GM19452 (cell line): ENCODE data around the gene FPGS.
"Not testable (repeated sequence)": the region's sequence is repeated elsewhere in the genome, so short reads cannot be mapped to it uniquely, and the experiment has no call there.

Experiments
- ATAC-seq: cut with Tn5 transposase; IDR thresholded peaks from one replicate; pipeline ENCODE4 v1.9.1; 2021; ENCODE audit not compliant: unreplicated experiment

The FPGS gene

GRCh38 chr9:127833555-127833954 is 30.9 kb downstream of the FPGS start:
- ATAC-seq: no peak

GRCh38 chr9:127835991-127836516 is 33.4 kb downstream of the FPGS start:
- ATAC-seq: no peak

DNA sequence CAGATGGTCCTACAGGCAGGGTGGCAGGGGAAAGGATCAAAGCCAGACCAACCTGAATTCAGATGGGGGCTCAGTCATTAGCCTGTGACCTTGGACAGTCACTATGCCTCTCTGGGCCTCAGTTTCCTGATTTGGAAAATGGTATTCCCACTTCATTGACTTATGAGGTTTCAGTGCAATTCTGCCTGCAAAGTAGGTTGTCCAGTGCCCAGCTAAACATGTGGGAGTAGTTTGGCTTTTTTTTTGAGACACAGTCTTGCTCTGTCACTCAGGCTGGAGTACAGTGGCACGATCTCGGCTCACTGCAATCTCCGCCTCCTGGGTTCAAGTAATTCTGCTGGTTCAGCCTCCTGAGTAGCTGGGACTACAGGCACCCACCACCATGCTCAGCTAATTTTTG is 33.9 kb downstream of the FPGS start:
- ATAC-seq: not testable (repeated sequence)

DNA sequence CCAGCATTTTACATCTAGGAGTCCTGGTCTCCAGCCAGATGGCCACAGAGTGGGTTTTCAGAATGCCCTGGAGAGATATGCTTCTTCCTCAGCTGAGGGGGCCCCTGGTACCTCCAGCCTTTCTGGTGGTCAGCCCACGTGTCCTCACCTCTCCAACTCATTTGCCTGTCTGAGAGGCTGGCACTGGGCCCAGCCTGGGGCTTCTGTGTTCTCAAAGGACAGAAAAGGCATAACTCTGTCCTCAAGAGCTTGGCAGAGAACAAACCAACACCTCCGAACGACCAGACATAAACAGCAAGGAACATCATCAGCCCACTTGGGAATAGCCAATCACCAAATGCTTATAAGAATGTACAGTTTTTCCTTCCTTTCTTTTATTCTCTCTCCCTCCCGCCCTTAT is 34.7 kb downstream of the FPGS start:
- ATAC-seq: no peak

- ATAC-seq: no peak
Observed at GRCh38 chr9:127838375-127839078, 35.8 kb downstream of the FPGS start.

GRCh38 chr9:127841087-127841835 is 38.6 kb downstream of the FPGS start:
- no peak for ATAC-seq

- no peak for ATAC-seq
Observed at GRCh38 chr9:127844821-127845359, 42.2 kb downstream of the FPGS start.

- ATAC-seq: not testable (repeated sequence)
Observed at GRCh38 chr9:127845619-127846018, 42.9 kb downstream of the FPGS start.

DNA sequence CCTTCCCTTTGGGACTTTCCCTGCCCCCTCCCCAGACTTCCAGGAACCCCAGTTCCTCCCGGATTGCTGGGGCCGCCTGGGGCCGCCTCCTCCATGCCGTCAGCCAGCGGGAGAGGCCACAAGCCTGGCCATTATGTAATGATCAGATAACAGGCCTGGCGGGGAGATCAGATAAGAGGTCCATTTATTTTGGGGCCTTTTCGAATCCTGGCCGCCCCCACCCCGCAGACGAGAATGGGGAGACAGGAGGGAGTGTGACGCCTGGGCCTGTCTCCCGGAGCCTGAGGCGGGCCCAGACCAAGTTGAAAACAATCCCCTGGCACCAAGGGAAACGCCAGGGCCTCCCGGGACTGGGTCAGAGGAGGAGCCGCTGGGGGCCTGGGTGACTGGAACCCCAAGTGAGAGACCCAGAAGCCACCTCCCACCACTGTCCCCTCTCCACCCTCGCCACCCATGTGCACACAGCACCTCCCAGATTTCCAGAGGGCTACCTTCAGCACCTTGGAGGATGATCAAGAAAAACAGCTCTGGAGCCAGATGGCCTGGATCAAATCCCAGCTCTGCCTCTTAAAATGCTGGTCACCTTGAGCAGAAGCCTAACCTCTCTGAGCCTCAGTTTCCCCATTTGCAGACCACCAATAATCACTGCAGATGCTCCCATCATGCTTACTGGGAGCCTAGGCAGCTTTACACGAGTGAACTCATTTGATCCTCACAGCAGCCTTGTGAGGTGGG is 43.9 kb downstream of the FPGS start:
- no peak for ATAC-seq

DNA sequence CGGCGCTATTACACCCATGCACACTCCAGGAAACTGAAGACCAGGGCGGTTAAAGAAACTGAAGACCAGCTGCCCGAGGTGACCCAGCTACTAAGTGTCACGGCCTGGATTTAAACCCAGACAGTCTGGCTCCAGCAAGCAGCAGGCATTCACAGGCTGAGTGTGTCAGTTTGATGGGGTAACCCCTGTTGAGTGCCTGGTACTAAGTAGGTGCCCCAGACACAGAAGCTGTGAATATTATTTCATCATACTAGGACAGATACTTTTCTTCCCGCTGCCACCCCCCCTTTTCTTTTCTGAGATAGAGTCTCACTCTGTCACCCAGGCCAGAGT is 44.5 kb downstream of the FPGS start:
- ATAC-seq: no peak

DNA sequence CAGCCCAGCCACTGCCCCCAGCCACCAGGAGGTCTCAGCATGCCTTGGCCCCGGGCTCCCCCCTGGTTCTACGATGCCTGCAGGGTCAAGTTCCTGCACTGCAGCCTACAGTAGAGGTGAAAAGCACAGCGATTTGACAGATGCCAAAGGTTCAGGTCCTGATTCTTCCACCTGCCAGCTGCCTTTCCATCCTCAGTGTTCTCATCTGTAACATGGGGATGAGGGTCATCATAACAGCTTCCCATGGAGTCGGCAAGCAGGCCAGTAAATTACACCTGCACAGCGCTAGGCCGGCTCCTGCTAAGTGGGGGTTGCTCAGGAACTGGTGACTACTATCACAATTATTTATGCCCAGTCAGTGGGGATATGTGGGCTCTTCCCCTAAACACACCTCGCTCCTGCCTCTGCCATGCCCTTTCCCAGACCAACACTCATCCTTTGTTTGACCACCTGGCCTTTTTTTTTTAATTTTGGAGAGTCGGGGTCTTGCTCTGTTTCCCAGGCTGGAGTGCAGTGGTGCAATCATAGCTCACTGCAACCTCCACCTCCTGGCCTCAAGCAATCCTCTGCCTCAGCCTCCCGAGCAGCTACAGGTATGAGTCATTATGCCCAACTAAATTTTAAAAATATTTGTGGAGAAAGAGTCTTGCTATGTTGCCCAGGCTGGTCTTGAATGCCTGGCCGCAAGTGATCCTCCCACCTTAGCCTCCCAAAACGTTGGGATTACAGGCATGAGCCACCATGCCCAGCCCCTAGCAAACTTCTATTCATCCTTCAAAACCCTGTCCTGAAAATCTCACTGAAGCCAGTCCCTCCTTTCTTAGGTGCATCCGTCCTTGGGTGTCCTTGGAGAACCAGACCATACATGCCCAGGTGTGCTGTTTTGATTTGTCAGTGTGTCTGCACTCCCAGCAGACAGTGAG is 45.4 kb downstream of the FPGS start:
- no peak for ATAC-seq

GRCh38 chr9:127848756-127849504 is 46.2 kb downstream of the FPGS start:
- no peak for ATAC-seq

- no peak for ATAC-seq
Observed at GRCh38 chr9:127850286-127850830, 47.7 kb downstream of the FPGS start.

GRCh38 chr9:127852829-127853228 is 50.1 kb downstream of the FPGS start:
- ATAC-seq: no peak

DNA sequence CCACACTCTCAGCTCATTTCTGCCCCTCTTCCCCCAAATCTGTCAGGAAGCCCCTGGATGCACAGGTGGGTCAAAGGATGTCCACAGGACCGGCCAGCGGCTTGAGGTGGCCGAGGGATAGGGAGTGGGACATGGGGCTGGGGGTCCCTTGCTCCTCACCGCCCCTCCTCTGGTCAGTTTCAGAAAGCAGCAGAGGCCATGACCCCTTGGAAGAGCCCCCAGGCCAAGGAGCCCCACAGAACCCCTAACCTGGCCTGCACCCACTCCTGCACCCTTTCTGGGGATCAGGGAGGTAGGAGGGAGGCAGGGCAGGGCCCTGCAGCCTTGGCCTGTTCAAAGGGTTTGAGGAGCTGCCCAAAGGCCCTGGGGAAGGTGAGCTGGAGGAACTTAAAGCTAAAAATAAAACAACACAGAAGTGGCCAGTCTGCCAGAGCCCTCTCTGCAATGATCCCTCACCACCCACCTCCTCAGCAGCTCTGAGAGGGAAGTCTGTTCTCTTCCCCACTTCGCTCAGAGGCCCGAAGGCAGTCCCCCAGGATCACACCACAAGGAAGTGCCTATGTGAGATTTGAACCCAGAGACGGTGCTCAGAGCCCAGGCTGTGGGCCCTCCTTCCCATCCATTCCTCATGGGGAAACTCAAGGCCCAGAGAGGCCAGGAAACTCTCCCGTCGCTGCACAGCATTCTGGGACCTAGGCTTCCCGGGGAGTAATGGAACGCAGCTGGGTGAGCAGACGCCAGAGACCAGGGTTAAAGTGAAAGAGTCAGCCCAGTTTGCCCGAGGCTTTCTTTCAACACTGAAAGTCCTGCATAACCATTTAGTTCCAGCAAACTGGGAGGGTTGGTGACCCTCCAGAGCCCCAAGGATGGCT is 50.9 kb downstream of the FPGS start:
- ATAC-seq: no peak

- no peak for ATAC-seq
Observed at GRCh38 chr9:127854184-127854806, 51.6 kb downstream of the FPGS start, which contains the start of gene ENG. TSS of gene ENG (minus strand) at chr9:127854658. CDS start at chr9:127854355, 303 bp downstream.

- ATAC-seq: no peak
Observed at GRCh38 chr9:127854960-127855359, 52.3 kb downstream of the FPGS start.

- no peak for ATAC-seq
Observed at GRCh38 chr9:127855522-127855921, 52.8 kb downstream of the FPGS start.
